Right lobe of liver (tissue), 4 donors: ENCODE results near the gene RBPMS2.

Source experiments
- CTCF ChIP-seq, 4 donors: fragments of 200-600 bp in 3 of 4; fragments of 450-650 bp in 1 of 4; IDR thresholded peaks; one replicate each; pipeline versions ENCODE4 v1.5.1 to v1.8.0; 2016 to 2022; ENCODE audit warnings: antibody characterized with exemption in 4 of 4, mild to moderate bottlenecking in 2 of 4
- POLR2A ChIP-seq: fragments of 450-650 bp; IDR thresholded peaks from one replicate; pipeline ENCODE4 v1.6.1; 2017; ENCODE audit warnings: antibody characterized with exemption, mild to moderate bottlenecking
- donor health status: DM: no; HTN: no; CAD: no.
- donor health status: DM: no; HTN: no; CAD: no.
- donor health status: DM: no; HTN: yes; CAD: no.

GRCh38 chr15:64775551-64776401 lies at the start of gene RBPMS2:
- TF ChIP-seq CTCF (IDR thresholded peaks at IDR 0.05), result no peak
- no peak for TF ChIP-seq POLR2A
